Measurements from ENCODE around the gene PRG3. TPM values are rescaled to one million over a fixed set of nuclear protein-coding genes. Genes with fewer than 3 reads are reported as not detected.

PRG3 gene
- total RNA-seq, 1 donor from 2014 or later, result not detected

DNA sequence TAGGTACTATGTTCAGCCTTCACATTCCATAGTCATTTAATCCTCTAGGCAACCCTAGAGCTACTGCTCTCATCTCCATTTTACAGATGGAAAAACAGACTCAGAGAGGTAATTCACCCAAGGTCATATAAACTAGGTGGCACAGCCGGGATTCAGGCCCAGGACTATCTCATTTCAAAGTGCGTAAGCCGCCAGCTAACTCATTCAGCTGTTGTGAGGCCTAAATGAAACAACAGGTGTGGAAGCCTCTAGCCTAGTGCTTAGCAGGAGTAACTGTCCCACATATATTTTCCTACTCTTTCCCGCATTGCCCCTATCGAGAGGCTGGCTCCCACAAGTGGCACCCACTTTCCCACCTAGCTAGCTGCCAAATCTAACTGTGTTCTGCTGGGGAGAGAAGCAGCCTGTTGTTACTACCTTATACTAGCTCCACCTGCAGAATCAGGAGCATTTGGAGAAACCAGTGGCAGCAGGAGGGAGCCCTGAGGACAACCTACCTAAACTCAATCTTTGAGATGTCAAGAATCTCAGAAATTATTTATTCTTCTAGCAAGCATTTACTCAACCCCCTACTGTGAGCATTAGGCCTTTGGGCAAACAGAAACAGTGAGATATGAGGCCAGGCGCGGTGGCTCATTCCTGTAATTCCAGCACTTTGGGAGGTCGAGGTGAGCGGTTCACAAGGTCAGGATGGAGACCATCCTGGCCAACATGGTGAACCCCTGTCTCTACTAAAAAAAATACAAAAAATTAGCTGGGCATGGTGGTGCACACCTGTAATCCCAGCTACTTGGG is 20.9 kb downstream of the PRG3 start:
- Histone ChIP-seq H3K4me3 (ENCODE audit: low read depth, low read length) (no peak overlapping the region), H3K27me3 (ENCODE audit: control insufficient read depth, insufficient read depth, low read length) (no peaks in the 10 kb centered on the region), H3K36me3 (ENCODE audit: control insufficient read depth, insufficient read depth, low read length) (no peaks in the 10 kb centered on the region)
- TF ChIP-seq, protein P1, sequence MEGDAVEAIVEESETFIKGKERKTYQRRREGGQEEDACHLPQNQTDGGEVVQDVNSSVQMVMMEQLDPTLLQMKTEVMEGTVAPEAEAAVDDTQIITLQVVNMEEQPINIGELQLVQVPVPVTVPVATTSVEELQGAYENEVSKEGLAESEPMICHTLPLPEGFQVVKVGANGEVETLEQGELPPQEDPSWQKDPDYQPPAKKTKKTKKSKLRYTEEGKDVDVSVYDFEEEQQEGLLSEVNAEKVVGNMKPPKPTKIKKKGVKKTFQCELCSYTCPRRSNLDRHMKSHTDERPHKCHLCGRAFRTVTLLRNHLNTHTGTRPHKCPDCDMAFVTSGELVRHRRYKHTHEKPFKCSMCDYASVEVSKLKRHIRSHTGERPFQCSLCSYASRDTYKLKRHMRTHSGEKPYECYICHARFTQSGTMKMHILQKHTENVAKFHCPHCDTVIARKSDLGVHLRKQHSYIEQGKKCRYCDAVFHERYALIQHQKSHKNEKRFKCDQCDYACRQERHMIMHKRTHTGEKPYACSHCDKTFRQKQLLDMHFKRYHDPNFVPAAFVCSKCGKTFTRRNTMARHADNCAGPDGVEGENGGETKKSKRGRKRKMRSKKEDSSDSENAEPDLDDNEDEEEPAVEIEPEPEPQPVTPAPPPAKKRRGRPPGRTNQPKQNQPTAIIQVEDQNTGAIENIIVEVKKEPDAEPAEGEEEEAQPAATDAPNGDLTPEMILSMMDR (IDR thresholded peaks at IDR 0.05; ENCODE audit: insufficient read depth, low read length, poor library complexity, severe bottlenecking), result no peak
- DNase-seq (ENCODE audit: low read depth), result no peak

DNA sequence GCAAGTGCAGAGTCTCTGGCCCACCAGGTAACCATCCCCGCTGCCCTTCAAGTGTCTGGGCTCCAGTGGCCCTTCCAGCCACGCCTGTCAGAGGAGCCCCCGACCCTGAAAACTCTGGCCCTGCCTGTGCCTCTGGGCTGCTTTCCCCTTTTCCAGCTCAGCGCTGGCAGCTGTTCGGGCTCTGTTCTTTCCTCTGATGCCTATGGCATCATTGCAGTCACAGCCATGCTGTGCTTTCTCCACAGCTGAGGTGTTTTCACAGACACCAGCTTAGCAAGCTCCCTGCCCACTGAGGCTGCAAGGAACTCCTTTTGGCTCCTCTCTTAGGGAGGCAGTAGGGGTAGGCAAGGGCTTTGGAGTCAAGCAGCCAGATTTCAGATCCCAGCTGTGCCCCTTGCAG is 21.6 kb downstream of the PRG3 start:
- TF ChIP-seq, protein P1 (IDR thresholded peaks at IDR 0.05; ENCODE audit: insufficient read depth, low read length, poor library complexity, severe bottlenecking), result no peak
- H3K4me3 ChIP-seq (ENCODE audit: low read depth, low read length), result no peak overlapping the region
- no peaks in the 10 kb centered on the region for H3K36me3 ChIP-seq (ENCODE audit: control insufficient read depth, insufficient read depth, low read length)
- DNase-seq (ENCODE audit: low read depth), result no peak
- H3K27me3 ChIP-seq (ENCODE audit: control insufficient read depth, insufficient read depth, low read length), result no peaks in the 10 kb centered on the region

DNA sequence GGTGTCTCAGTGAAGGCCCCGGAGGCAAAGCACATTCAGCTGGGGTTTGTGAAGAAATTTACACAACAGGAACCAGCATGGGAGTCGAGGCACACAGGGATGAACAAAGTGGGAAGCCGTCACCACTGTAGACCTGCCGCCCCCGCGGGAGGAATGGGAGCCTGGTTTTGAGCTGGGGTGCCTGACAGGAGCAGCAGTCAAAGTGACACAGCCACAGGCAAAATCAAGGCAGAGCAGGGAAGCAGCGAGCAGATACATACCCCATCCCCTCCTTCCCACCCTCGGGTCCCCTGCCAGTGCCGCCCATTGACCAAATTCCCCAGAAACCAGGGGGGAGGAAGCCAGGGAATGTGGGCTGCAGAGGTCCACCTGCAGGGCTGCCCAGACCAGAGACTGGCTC is 22.0 kb downstream of the PRG3 start:
- H3K4me3 ChIP-seq (ENCODE audit: low read depth, low read length), result no peak overlapping the region
- DNase-seq (ENCODE audit: low read depth), result no peak
- no peaks in the 10 kb centered on the region for H3K36me3 ChIP-seq (ENCODE audit: control insufficient read depth, insufficient read depth, low read length)
- no peaks in the 10 kb centered on the region for H3K27me3 ChIP-seq (ENCODE audit: control insufficient read depth, insufficient read depth, low read length)
- TF ChIP-seq, protein P1 (IDR thresholded peaks at IDR 0.05; ENCODE audit: insufficient read depth, low read length, poor library complexity, severe bottlenecking), result no peak

DNA sequence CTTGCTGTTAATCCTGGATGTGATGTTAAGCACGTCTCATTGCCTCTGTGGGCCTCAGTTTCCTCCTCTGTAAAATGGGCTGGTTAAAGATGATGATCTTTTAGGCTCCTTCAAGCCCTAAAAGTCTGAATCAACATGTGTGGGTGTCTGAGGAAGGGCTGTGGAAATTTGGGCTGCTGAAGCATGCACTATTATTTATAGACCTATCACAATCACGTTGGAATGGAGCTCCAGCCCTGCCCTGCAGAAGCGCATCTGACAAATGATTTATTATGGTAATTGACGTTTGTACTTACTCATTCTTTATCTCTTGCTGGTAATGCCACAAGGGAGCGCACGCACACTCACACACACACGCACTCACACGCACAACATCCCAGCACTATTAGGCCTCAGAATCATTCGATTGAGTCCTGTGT is 22.4 kb downstream of the PRG3 start:
- no peaks in the 10 kb centered on the region for H3K36me3 ChIP-seq (ENCODE audit: control insufficient read depth, insufficient read depth, low read length)
- no peak overlapping the region for H3K4me3 ChIP-seq (ENCODE audit: low read depth, low read length)
- no peaks in the 10 kb centered on the region for H3K27me3 ChIP-seq (ENCODE audit: control insufficient read depth, insufficient read depth, low read length)
- TF ChIP-seq, protein P1 (IDR thresholded peaks at IDR 0.05; ENCODE audit: insufficient read depth, low read length, poor library complexity, severe bottlenecking), result no peak
- DNase-seq (ENCODE audit: low read depth), result no peak

DNA sequence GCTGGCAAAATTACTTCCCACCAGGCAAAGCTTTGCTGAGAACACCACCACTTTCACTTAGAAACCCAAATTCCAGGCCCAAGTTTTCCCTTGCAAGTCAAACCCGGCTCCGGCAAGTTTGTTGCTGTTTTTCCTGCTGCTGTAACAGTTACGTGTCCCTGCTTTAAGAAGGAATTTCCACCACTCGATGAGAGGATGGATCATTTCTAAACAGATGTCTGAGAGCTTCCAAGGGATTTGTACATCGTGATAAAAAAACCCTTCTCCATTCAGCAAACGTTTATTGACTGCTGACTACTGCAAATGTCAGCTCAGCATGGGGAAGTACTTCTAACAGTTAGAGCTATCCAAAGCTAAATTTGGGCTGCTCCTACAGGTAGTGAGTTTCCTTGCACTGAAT is 23.1 kb downstream of the PRG3 start:
- Histone ChIP-seq H3K4me3 (ENCODE audit: low read depth, low read length) (no peak overlapping the region), H3K36me3 (ENCODE audit: control insufficient read depth, insufficient read depth, low read length) (no peaks in the 10 kb centered on the region), H3K27me3 (ENCODE audit: control insufficient read depth, insufficient read depth, low read length) (peaks cover under 1% of the 10 kb centered on the region)
- TF ChIP-seq, protein P1 (IDR thresholded peaks at IDR 0.05; ENCODE audit: insufficient read depth, low read length, poor library complexity, severe bottlenecking), result no peak
- no peak for DNase-seq (ENCODE audit: low read depth)

DNA sequence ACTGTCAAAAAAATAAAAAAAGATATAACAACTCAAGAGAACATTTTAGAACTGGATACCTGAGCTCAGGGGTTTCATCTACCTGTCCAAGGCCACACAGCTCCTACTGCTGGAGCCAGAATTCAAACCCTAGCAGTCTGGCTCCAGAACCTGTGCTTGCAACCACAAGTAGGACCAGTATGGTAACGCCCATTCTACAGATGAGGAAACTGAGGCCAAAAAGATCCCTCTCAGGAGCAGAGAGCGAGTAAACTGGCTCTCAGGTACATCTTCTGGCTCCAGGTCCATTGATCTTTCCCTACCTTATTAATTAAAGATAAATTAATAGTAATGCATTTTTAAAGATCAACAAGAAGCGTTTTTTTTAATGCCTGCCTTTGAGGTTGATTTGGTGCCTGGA is 23.6 kb downstream of the PRG3 start:
- H3K4me3 ChIP-seq (ENCODE audit: low read depth, low read length), result no peak overlapping the region
- TF ChIP-seq, protein P1 (IDR thresholded peaks at IDR 0.05; ENCODE audit: insufficient read depth, low read length, poor library complexity, severe bottlenecking), result no peak
- no peaks in the 10 kb centered on the region for H3K36me3 ChIP-seq (ENCODE audit: control insufficient read depth, insufficient read depth, low read length)
- DNase-seq (ENCODE audit: low read depth), result no peak
- peaks cover 2% of the 10 kb centered on the region for H3K27me3 ChIP-seq (ENCODE audit: control insufficient read depth, insufficient read depth, low read length)

Data from kidney epithelial cell (primary cell).